Stimulated activated CD8-positive, alpha-beta memory T cell treated with anti-CD3 and anti-CD28 coated beads, Interleukin-7, amount 100 ng/mL, for 48 hours (primary cell): ENCODE results near the gene OTUB1.

Experiments used
- DNase-seq, 2 donors: peaks; one replicate each; pipeline ENCODE4 v3.0.0-alpha.2; 2020; ENCODE audit warnings: low read depth in 1 of 2; ENCODE audit errors: extremely low read depth in 1 of 2

OTUB1 gene

GRCh38 chr11:64022125-64022784 lies 36.0 kb downstream of the OTUB1 start:
- DNase-seq, result no peak

- no peak for DNase-seq
These were observed 37.8 kb downstream of the OTUB1 start for GRCh38 chr11:64023712-64024710.

GRCh38 chr11:64025205-64025604 lies 39.0 kb downstream of the OTUB1 start:
- DNase-seq, result no peak

- no peak for DNase-seq
These were observed 40.5 kb downstream of the OTUB1 start for GRCh38 chr11:64026575-64027205.

- no peak for DNase-seq
These were observed 41.6 kb downstream of the OTUB1 start for GRCh38 chr11:64027651-64028397.

GRCh38 chr11:64028398-64029115 lies 42.3 kb downstream of the OTUB1 start:
- DNase-seq, result no peak

GRCh38 chr11:64029773-64030172 lies 43.5 kb downstream of the OTUB1 start:
- DNase-seq, result no peak

GRCh38 chr11:64031001-64031400 lies 44.8 kb downstream of the OTUB1 start:
- DNase-seq, result no peak

- DNase-seq, result no peak
These were observed 45.8 kb downstream of the OTUB1 start for GRCh38 chr11:64032050-64032449.

GRCh38 chr11:64034411-64034811 lies 48.2 kb downstream of the OTUB1 start:
- no peak for DNase-seq

- no peak for DNase-seq
These were observed 48.9 kb downstream of the OTUB1 start for GRCh38 chr11:64035081-64035524.

GRCh38 chr11:64035576-64035975 lies 49.3 kb downstream of the OTUB1 start, which contains the start of gene FLRT1:
Gene FLRT1 (plus strand): TSS chr11:64035931. CDS start chr11:64116268, 80,337 bp downstream.
- no peak for DNase-seq

- DNase-seq, result no peak
These were observed 50.1 kb downstream of the OTUB1 start for GRCh38 chr11:64036087-64037026.

GRCh38 chr11:64037027-64037634 lies 50.9 kb downstream of the OTUB1 start:
- no peak for DNase-seq

- DNase-seq, result no peak
These were observed 52.3 kb downstream of the OTUB1 start for GRCh38 chr11:64038500-64038899.

- DNase-seq, result no peak
These were observed 52.9 kb downstream of the OTUB1 start for GRCh38 chr11:64039012-64039665.

GRCh38 chr11:64040684-64041322 lies 54.6 kb downstream of the OTUB1 start:
- no peak for DNase-seq
